Smooth muscle cell of bladder (primary cell): Measurements from ENCODE around the gene HIRIP3. TPM values are rescaled to one million over a fixed set of nuclear protein-coding genes. Genes with fewer than 3 reads are reported as not detected.

Experiments used
- total RNA-seq: library from RNA; depleted of rRNA; stranded (reverse); fragments of >200 nt; gene quantifications from 2 replicates; pipeline ENCODE4 v1.2.3, GENCODE V29; 2014

Gene HIRIP3
- 5.0 and 5.6 TPM in 2 replicates for total RNA-seq

GRCh38 chr16:29995324-29995910 is at the start of gene HIRIP3:
Gene HIRIP3 (minus strand): TSS chr16:29995617. CDS start chr16:29995605, 12 bp downstream.

GRCh38 chr16:30030841-30031413 is 35.5 kb upstream of the HIRIP3 start, which contains the start of gene TLCD3B:
Gene TLCD3B (minus strand): TSS chr16:30031271. CDS start chr16:30030527, 744 bp downstream.

GRCh38 chr16:30022887-30023286 is 27.5 kb upstream of the HIRIP3 start, which contains the start of gene C16orf92:
Gene C16orf92 (plus strand): TSS chr16:30023198. CDS start chr16:30023341, 143 bp downstream.

GRCh38 chr16:30010844-30011713 is 15.7 kb upstream of the HIRIP3 start, which contains the start of gene DOC2A:
Gene DOC2A (minus strand): TSS chr16:30011027. CDS start chr16:30010222, 805 bp downstream.

GRCh38 chr16:29995911-29996765 is 721 bp upstream of the HIRIP3 start, which contains the start of gene INO80E:
Gene INO80E (plus strand): TSS chr16:29996241. CDS start chr16:29996311, 70 bp downstream.

GRCh38 chr16:29973384-29974246 is 21.8 kb downstream of the HIRIP3 start, which contains the start of gene TAOK2:
Gene TAOK2 (plus strand): TSS chr16:29973868. CDS start chr16:29977773, 3,905 bp downstream.

GRCh38 chr16:29961479-29962343 is 33.7 kb downstream of the HIRIP3 start, which contains the start of gene TMEM219:
Gene TMEM219 (plus strand): TSS chr16:29962079. CDS start chr16:29963144, 1,065 bp downstream.

Other genes starting within 250 kb of the HIRIP3 start
- not detected in 2 replicates for gene C16orf54, start 249.6 kb downstream of the HIRIP3 start, total RNA-seq
- gene ZG16, start 217.4 kb downstream of the HIRIP3 start, total RNA-seq: not detected in 2 replicates
- gene KIF22, start 204.9 kb downstream of the HIRIP3 start, total RNA-seq: 5.5 and 8.0 TPM in 2 replicates
- 106 and 159 TPM in 2 replicates for gene MAZ, start 189.1 kb downstream of the HIRIP3 start, total RNA-seq
- gene PRRT2, start 183.4 kb downstream of the HIRIP3 start, total RNA-seq: 0.92 and 1.3 TPM in 2 replicates
- gene PAGR1, start 179.5 kb downstream of the HIRIP3 start, total RNA-seq: 11.2 and 14.2 TPM in 2 replicates
- gene MVP, start 175.2 kb downstream of the HIRIP3 start, total RNA-seq: 338 and 371 TPM in 2 replicates
- gene CDIPT, start 132.4 kb downstream of the HIRIP3 start, total RNA-seq: 94.6 and 136 TPM in 2 replicates
- 2.1 and 7.0 TPM in 2 replicates for gene SEZ6L2, start 96.1 kb downstream of the HIRIP3 start, total RNA-seq
- gene ASPHD1, start 95.1 kb downstream of the HIRIP3 start, total RNA-seq: 7.3 and 10.4 TPM in 2 replicates
- 3.5 and 4.8 TPM in 2 replicates for gene KCTD13, start 69.4 kb downstream of the HIRIP3 start, total RNA-seq
- 81.2 and 82.3 TPM in 2 replicates for gene TMEM219, start 33.5 kb downstream of the HIRIP3 start, total RNA-seq
- 39.1 and 47.1 TPM in 2 replicates for gene TAOK2, start 21.7 kb downstream of the HIRIP3 start, total RNA-seq
- gene INO80E, start 624 bp upstream of the HIRIP3 start, total RNA-seq: 11.9 and 15.2 TPM in 2 replicates
- gene DOC2A, start 15.4 kb upstream of the HIRIP3 start, total RNA-seq: 0.28 TPM in 1 of 2 replicates, not detected in the other
- not detected in 2 replicates for gene C16orf92, start 27.6 kb upstream of the HIRIP3 start, total RNA-seq
- 0.09 TPM in 1 of 2 replicates, not detected in the other for gene TLCD3B, start 35.7 kb upstream of the HIRIP3 start, total RNA-seq
- gene ALDOA, start 70.1 kb upstream of the HIRIP3 start, total RNA-seq: 617 and 861 TPM in 2 replicates
- gene PPP4C, start 80.4 kb upstream of the HIRIP3 start, total RNA-seq: 193 and 224 TPM in 2 replicates
- under 0.01 and 0.09 TPM in 2 replicates for gene TBX6, start 96.3 kb upstream of the HIRIP3 start, total RNA-seq
- gene YPEL3, start 100.6 kb upstream of the HIRIP3 start, total RNA-seq: 6.3 and 10.2 TPM in 2 replicates
- gene GDPD3, start 117.9 kb upstream of the HIRIP3 start, total RNA-seq: 0.71 and 1.6 TPM in 2 replicates
- gene MAPK3, start 127.6 kb upstream of the HIRIP3 start, total RNA-seq: 28.4 and 41.2 TPM in 2 replicates
- 0.46 and 0.71 TPM in 2 replicates for gene CORO1A, start 188.0 kb upstream of the HIRIP3 start, total RNA-seq
- 20.8 and 31.1 TPM in 2 replicates for gene BOLA2B, start 198.0 kb upstream of the HIRIP3 start, total RNA-seq
- 20.9 and 21.2 TPM in 2 replicates for gene SLX1A, start 198.3 kb upstream of the HIRIP3 start, total RNA-seq
- gene SULT1A3, start 203.6 kb upstream of the HIRIP3 start, total RNA-seq: 2.4 and 3.4 TPM in 2 replicates